HL-60 (cell line): ENCODE results near the gene GLI3.

Source experiments
- CTCF ChIP-seq: IDR thresholded peaks from one replicate; pipeline ENCODE4 v1.5.1; 2011; ENCODE audit warnings: low read length, control low read depth, inconsistent platforms; ENCODE audit not compliant: insufficient read depth
- GABPA ChIP-seq: IDR thresholded peaks from 2 replicates; pipeline ENCODE4 v1.6.1; 2012; ENCODE audit warnings: low read depth
- POLR2AphosphoS5 ChIP-seq: IDR thresholded peaks from 2 replicates; pipeline ENCODE4 v1.6.1; 2012; ENCODE audit warnings: low read depth
- REST ChIP-seq: IDR thresholded peaks from 2 replicates; pipeline ENCODE4 v1.6.1; 2012; ENCODE audit warnings: low read depth; ENCODE audit not compliant: insufficient replicate concordance

GRCh38 chr7:42104231-42104630 lies 132.8 kb downstream of the GLI3 start:
- TF ChIP-seq CTCF (no peak), REST (no peak), POLR2AphosphoS5 (no peak), GABPA (no peak)
